HG03039 (cell line): Measurements from ENCODE around the gene PPP4R3A.
"Not testable (repeated sequence)": the region's sequence is repeated elsewhere in the genome, so short reads cannot be mapped to it uniquely, and the experiment has no call there.

Experiments used
- ATAC-seq: cut with Tn5 transposase; IDR thresholded peaks from one replicate; pipeline ENCODE4 v1.9.1; 2021; ENCODE audit warnings: mild to moderate bottlenecking, moderate library complexity; ENCODE audit not compliant: unreplicated experiment

The PPP4R3A gene

DNA sequence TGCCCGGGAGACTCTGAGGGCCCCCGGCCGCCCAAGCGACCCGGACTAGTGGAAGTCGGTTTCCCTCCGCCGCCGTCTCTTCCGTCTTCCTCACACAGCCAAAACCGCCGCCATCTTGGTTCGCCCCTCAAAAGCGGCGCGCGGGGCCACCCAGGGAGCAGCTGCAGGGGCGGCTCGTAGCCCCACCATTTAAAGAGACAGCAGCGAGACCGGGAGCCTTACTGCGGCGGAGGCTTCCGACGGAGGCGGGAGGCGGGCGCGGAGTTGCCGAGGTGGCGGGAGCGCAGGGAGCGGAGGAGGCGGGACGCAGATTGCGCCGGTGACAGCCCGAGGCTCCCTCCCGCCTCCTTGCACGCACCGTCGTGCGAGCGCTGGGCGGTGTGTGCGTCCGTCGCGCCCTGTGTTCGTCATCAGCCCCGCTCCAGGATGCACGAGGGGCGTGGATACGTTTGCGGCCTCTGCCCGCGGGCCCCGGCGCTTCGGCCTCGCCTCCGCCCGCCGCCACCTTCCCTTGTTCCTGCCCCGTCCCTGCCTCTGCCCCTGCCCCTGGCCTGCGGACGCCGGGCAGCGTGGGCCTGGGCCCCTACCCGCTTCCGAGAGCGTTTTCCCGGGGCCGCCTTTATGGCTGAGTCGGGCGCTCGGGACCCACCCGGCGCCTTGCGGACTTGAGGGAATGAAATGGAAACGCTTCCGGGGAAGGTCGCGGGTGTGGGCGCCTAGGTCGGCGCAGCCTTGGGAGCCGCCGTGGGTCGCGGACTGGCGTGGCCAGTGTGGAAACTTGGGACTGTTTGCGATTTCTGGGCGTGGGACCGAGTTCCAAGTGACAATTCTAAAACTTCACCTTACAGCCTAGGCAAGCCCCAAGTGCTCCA, at the start of gene PPP4R3A:
Gene PPP4R3A (minus strand): TSS at position 140 of the 872 bp plus-strand sequence. CDS start 663 bp downstream, outside the sequence.
- peak; percentile 73 for ATAC-seq

GRCh38 chr14:91555531-91555930, 45.4 kb upstream of the PPP4R3A start:
- no peak for ATAC-seq

- no peak for ATAC-seq
These were observed 44.6 kb upstream of the PPP4R3A start for GRCh38 chr14:91554535-91555332.

DNA sequence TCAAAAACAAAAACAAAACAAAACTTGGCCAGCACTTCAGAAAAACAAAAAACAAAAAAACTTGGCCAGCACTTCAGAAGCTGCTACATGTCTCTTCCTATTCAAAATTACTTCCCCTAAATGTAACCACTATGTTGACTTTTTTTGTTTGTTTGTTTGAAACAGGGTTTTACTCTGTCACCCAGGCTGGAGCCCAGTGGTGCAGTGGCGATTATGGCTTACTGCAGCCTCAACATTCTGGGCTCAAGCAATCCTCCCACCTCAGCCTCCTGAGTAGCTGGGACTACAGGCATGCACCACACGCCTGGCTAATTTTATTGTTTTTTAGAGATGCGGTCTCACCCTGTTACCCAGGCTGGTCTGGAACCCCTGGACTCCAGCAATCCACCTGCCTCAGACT, 38.0 kb upstream of the PPP4R3A start:
- ATAC-seq, result no peak

DNA sequence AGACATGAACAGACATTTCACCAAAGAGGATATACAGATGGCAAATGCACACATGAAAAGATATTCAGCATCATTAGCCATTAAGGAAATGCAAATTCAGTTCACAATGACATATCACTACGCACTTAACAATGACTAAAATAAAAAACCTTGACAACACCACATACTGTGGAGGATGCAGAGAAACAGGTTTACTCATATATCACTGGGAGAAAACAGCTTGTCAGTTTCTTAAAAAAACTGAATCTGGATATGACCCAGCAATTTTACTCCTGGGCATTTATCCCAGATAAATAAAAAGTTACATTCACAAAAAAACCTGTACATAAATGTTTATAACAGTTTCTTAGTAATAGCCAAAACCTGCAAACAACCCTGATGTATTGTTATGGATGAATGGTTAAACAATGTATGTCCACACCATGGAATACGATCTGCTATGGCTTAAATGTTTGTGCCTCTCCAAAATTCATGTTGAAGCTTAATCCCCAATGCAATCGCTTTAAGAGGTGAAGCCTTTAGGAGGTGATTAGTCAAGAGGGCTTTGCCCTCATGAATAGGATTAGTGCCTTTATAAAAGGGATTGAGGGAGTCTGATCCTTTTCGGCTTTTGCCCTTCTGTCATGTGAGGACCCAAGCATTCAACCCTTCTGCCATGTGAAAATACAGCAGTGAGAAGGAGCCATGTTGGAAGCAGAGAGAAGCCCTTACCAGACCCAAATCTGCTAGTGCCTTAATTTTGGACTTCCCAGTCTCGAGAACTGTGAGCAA, 36.0 kb upstream of the PPP4R3A start:
- no peak for ATAC-seq

DNA sequence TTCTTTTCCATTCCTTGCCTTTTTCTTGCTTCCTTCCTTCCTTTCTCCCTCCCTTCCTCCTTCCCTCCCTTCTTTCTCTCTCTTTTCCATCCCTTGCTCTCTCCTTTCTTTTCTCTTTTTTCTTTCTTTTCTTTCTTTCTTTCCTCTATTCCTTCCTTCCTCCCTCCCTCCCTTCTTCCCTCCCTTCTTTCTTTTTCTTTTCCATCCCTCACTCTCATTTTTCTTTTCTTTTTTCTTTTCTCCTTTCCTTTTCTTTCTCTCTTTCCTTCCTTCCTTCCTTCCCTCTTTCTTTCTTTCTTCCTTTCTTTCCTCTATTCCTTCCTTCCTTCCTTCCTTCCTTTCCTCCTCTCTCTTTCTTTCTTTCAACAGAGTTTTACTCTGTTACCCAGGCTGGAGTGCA, 35.1 kb upstream of the PPP4R3A start:
- no peak for ATAC-seq

DNA sequence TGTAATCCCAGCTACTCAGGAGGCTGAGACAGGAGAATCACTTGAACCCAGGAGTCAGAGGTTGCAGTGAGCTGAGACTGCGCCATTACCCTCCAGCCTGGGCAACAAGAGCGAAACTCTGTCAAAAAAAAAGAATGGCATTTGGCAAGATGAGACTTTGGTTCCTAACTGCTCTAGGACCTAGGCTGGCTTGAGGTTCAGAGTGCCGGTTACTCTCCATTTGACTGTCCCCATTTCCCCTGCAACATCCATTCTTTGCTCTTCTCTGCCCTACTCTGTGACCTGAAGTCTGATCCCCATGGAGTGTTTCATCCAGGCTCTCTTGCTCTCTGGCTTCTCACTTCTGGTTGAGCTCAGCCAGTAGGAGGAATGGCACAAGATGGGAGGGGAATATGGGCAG, 26.2 kb upstream of the PPP4R3A start:
- ATAC-seq, result no peak

DNA sequence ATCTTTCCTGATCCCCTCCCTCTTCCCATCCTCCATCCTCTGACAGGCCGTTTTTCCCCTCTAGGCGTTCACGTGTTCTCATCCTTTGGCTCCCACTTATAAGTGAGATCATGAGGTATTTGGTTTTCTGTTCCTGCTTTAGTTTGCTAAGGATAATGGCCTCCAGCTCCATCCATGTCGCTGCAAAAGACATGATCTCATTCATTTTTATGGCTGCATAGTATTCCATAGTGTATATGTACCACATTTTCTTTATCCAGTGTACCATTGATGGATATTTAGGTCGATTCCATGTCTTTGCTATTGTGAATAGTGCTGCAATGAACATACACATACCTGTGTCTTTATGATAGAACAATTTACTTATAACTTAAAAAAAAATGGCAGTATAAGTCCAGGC, 23.9 kb upstream of the PPP4R3A start:
- not testable (repeated sequence) for ATAC-seq

DNA sequence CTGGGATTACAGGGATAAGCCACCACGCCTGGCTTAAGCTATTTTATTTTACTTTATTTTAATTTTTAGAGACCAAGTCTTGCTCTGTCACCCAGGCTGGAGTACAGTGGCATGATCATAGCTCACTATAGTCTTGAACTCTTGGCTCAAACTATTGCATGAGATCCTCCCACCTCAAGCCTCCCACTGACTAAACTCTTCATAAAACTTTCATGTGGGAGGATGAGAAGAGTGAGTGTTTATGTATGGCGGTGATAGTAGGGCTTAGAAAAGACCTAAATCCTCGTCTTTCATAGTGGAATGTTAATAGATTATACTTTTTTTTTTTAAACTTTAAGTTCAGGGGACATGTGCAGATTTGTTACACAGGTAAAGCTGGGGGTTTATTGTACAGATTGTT, 23.5 kb upstream of the PPP4R3A start:
- no peak for ATAC-seq

DNA sequence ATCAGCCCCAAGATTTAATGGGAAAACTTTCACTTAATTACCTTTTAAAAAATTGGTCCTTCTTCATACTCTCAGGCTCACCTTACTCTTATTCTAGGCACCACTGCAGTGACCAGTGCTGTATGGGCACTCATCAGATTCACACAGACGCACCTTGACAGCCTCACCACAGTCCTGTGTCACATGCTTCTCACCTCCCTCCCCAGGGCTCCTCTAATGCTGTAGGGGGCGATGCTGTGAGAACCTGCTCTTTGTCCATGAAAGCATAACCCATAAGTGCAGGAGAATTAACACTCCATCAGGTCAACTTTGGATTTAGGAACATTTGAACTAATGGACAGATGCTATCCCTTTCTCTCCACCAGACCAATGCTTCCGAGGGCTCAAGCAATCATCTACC, 13.9 kb upstream of the PPP4R3A start:
- no peak for ATAC-seq

DNA sequence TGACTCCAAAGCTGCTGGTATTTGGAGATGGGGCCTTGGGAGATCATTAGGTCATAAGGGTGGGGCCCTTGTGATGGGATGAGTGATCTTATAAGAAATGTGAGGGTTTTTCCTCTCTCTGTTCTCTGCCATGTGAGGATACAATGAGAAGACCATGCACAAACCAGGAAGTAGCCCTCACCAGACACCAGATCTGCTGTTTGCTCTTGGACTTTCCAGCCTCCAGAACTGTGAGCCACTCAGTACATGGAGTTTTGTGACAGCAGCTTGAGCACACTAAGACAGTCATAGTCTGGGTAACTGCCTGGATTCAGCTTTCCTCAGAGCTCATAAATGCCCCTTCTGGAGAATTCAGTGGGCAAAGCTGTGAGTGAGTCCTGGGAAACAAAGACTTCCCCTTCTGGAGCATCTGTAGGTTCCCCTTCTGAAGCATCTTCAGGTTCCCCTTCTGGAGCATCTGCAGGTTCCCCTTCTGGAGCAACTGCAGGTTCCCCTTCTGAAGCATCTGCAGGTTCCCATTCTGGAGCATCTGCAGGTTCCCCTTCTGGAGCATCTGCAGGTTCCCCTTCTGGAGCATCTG, 11.0 kb upstream of the PPP4R3A start:
- ATAC-seq, result no peak

- no peak for ATAC-seq
These were observed 10.0 kb upstream of the PPP4R3A start for GRCh38 chr14:91520138-91520537.

- no peak for ATAC-seq
These were observed 9.3 kb upstream of the PPP4R3A start for GRCh38 chr14:91519239-91520036.

DNA sequence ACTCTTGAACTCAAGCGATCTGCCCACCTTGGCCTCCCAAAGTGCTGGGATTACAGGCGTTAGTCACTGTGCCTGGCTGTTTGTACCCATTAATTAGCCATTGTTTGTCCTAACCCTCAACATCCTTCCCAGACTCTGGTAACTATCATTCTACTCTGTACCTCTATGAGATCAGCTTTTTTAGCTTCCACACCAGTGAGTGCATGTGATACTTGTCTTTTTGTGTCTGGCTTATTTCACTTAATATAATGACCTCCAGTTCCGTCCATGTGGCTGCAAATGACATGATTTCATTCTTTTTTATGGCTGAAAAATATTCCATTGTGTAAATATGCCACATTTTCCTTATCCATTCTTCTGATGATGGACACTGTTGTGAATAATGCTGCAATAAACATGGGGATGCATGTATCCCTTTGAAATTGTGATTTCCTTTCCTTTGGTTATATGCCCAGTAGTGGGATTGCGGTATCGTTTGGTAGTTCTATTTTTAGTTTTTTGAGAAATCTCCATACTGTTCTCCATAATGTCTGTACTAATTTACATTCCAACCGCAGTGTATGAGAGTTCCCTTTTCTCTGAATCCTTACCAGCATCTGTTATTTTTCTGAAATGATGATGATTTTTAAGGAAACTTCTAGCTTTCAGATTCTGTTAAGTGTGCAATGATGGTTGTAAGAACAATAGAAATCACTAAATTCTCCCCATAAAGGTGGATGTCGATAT, 6.7 kb upstream of the PPP4R3A start:
- no peak for ATAC-seq

DNA sequence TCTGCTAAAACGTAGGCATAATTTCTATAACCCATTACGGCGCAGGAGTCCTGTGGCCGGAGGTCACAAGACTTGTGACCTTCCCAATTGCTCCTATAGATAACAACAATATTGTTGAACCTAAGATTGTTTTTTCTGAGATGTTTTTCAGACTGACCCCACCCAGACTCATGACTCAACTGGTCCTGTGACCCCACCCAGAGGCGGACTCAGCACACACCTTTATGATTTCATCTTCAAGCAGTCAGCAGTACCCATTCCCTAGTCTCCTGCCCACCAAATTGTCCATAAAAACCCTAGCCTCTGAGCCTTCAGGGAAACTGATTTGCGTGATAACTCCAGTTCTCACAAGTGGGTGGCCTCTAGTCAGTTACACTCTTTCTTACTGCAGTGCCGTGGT, 5.9 kb upstream of the PPP4R3A start:
- no peak for ATAC-seq

DNA sequence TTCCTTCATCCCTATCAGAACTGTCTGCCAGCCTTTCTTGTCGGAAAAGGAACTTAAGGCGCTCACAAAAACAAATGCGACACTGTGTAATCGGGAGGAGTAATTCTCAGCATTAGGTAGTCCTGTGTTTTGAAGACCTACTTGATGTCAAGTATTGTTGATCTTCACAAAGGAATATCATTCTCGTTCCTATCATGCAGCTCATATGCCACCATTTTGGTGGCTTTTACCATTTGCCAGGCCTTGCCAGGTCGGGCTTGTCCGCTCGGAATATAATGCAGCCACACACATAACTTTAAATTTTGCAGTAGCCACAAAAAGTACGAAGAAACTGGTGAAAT, 903 bp upstream of the PPP4R3A start:
- no peak for ATAC-seq

GRCh38 chr14:91509878-91510170, 286 bp downstream of the PPP4R3A start:
- ATAC-seq, result peak; percentile 23

DNA sequence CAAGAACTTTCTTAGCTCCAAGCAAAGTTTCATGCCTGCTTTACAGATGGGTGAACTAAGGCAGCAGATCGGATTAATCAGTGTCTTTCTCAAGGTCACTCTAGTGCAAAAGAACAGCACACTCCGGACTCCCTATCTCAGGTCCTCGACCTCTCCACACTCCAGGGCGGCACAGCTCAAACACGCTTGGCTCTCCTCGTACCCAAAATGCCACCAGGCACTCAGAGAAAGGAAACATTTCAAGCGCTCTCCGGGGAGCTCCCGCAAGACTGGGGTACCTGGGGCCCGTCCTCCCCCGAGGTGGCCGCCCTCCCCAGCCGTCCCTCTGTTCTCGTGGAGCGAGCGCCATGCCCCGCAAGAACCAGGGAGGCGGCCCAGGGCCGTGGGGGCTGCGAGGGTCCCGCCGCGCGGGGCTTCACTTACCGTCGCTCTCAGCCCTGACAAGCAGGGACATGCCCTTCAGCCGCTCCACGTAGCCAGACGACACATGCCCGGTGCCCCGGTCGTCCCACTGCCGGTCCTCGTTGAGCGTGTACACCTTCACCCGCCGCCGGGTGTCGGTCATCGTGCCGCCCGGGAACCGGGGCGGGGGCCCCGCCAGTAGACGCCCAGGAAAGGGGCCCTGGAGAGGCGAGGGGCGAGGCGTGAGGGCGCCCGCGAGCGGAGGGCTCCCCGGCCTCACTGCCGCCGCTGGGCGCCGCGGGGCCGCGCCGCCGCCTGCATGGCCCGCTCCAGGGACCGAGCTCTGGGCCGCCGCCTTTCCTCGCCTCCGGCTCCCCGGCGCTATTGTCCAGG, 830 bp downstream of the PPP4R3A start:
- peak; percentile 9 for ATAC-seq

DNA sequence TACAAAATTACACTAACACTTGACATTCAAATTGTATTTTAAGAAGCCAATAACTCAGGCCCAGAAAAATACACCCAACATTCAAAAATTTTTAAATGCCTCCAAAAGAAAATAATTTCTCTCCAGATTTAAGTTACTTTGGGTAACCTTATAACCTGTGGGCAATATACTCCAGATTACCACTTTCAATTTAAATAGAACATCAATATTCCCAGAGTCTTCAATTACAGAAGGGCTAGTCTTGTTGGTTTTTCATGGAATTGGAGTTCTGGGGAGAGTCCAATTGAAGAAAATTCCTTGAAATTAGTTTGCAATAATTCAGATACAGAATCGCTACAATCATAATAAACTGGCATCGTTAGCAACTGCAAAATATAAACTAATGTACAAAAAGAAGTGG, 2.0 kb downstream of the PPP4R3A start:
- ATAC-seq, result no peak
